A549 (cell line): ENCODE results near the gene CCDC138.

Source experiments
- CHD2 ChIP-seq: fragments of 150-350 bp; IDR thresholded peaks from 2 replicates; pipeline ENCODE4 v1.6.1; 2014; ENCODE audit warnings: low read length; ENCODE audit not compliant: partially characterized antibody
- ELK1 ChIP-seq: fragments of 150-350 bp; IDR thresholded peaks from 2 replicates; pipeline ENCODE4 v1.6.1; 2014; ENCODE audit warnings: low read depth, mild to moderate bottlenecking, low read length
- ESRRA ChIP-seq: fragments of 150-350 bp; IDR thresholded peaks from 2 replicates; pipeline ENCODE4 v1.6.1; 2014; ENCODE audit warnings: mild to moderate bottlenecking, low read length, borderline replicate concordance
- JUNB ChIP-seq: fragments of >200 bp; sonication (Bioruptor Twin); formaldehyde crosslinking; IDR thresholded peaks from 2 replicates; pipeline ENCODE4 v1.6.1; 2016
- NFE2L2 ChIP-seq: fragments of 150-350 bp; conservative IDR thresholded peaks from 2 replicates; pipeline ENCODE4 v1.6.1; 2014; ENCODE audit warnings: low read length
- PBX3 ChIP-seq: IDR thresholded peaks from 2 replicates; pipeline ENCODE4 v1.6.1; 2012
- POLR2A ChIP-seq: IDR thresholded peaks from 2 replicates; pipeline ENCODE4 v1.6.1; 2012; ENCODE audit warnings: mild to moderate bottlenecking, low read length
- POLR2AphosphoS2 ChIP-seq: conservative IDR thresholded peaks from 2 replicates; pipeline ENCODE4 v1.6.1; 2012; ENCODE audit warnings: low read length, improper control_type of control experiment, inconsistent platforms
- SMC3 ChIP-seq: fragments of >200 bp; sonication (Bioruptor Twin); formaldehyde crosslinking; IDR thresholded peaks from 3 replicates; pipeline ENCODE4 v1.6.1; 2018; ENCODE audit warnings: inconsistent platforms
- TP53 ChIP-seq: fragments of 250-450 bp; sonication (Bioruptor Pico); IDR thresholded peaks from 2 replicates; pipeline ENCODE4 v1.5.0; 2021; ENCODE audit warnings: mild to moderate bottlenecking, moderate library complexity
- TF ChIP-seq, protein P1 (sequence below): fragments of >200 bp; sonication (Bioruptor Twin); formaldehyde crosslinking; IDR thresholded peaks from 3 replicates; pipeline ENCODE4 v1.5.1; 2016
- TF ChIP-seq, protein P2 (sequence below): fragments of 450-650 bp; IDR thresholded peaks from 2 replicates; pipeline ENCODE4 v1.6.1; 2014; ENCODE audit warnings: antibody characterized with exemption

DNA sequence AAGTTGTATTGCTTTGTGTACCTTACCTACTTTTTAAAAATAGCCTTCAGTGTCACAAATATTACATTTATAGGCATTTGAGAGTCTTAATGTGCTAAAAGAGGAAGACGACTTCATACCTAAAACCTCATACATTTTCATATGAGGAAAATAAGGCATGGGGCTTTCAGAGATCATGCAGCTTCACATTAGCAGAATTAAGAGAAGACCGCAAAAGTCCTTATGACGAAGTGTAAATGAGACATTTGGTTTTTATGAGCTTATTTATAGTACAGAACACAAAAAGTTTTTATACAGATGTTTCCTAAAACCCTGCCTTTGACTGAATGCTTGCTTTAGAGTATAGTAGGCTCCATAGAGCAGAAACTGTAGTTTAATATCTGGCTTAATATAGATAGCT lies 10.1 kb upstream of the CCDC138 start:
- no peak for TF ChIP-seq PBX3
- TF ChIP-seq CHD2 = no peak
- no peak for TF ChIP-seq TP53 (CRISPR knock-in tag)
- no peak for TF ChIP-seq POLR2A
- TF ChIP-seq, protein P1, sequence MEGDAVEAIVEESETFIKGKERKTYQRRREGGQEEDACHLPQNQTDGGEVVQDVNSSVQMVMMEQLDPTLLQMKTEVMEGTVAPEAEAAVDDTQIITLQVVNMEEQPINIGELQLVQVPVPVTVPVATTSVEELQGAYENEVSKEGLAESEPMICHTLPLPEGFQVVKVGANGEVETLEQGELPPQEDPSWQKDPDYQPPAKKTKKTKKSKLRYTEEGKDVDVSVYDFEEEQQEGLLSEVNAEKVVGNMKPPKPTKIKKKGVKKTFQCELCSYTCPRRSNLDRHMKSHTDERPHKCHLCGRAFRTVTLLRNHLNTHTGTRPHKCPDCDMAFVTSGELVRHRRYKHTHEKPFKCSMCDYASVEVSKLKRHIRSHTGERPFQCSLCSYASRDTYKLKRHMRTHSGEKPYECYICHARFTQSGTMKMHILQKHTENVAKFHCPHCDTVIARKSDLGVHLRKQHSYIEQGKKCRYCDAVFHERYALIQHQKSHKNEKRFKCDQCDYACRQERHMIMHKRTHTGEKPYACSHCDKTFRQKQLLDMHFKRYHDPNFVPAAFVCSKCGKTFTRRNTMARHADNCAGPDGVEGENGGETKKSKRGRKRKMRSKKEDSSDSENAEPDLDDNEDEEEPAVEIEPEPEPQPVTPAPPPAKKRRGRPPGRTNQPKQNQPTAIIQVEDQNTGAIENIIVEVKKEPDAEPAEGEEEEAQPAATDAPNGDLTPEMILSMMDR = no peak
- TF ChIP-seq, protein P2, sequence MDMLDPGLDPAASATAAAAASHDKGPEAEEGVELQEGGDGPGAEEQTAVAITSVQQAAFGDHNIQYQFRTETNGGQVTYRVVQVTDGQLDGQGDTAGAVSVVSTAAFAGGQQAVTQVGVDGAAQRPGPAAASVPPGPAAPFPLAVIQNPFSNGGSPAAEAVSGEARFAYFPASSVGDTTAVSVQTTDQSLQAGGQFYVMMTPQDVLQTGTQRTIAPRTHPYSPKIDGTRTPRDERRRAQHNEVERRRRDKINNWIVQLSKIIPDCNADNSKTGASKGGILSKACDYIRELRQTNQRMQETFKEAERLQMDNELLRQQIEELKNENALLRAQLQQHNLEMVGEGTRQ = no peak
- no peak for TF ChIP-seq SMC3
- TF ChIP-seq NFE2L2 = no peak
- TF ChIP-seq POLR2AphosphoS2 = no peak
- no peak for TF ChIP-seq ESRRA
- TF ChIP-seq ELK1 = no peak
- no peak for TF ChIP-seq JUNB
